ENCODE data around the gene TTC21B. TPM values are rescaled to one million over a fixed set of nuclear protein-coding genes. Genes with fewer than 3 reads are reported as not detected.
"Not testable (repeated sequence)": the region's sequence is repeated elsewhere in the genome, so short reads cannot be mapped to it uniquely, and the experiment has no call there.

Gene TTC21B
- polyA plus RNA-seq, 3 donors, result 3.1 to 6.7 (median 3.8) TPM

DNA sequence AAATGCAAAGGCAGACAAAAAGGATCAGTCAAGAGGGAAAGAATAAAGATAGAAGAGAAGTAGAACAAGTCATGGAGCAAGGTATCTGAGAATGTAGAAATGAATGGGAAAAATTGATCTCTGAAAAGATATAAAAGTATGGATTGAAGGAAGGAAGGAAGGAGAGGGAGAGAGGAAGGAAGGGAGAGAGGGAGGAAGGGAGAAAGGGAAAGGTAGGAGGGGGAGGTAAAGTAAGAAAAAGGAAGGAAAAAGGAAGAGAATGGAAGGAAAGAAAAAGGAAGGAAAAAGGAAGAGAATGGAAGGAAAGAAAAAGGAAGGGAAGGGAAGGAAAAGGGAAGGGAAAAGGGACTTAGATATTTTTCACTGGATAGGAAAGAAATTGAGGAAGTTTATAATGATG lies 31.5 kb upstream of the TTC21B start:
- TF ChIP-seq CTCF (IDR thresholded peaks at IDR 0.05), result no peak
- Mint-ChIP-seq H3K9me3 (peaks cover 0 to 9% (median 3%) of the 10 kb centered on the region in 7 donors), H3K27me3 (ENCODE audit: low read depth in 3 of 3) (peaks cover 0 to 4% (median 2%) of the 10 kb centered on the region in 3 donors), H3K4me3 (no peak overlapping the region), H3K4me1 (no peaks in the 10 kb centered on the region), H3K36me3 (no peaks in the 10 kb centered on the region), H3K27ac (no peak overlapping the region)
- intact Hi-C loops (cut with micrococcal nuclease), result no loop called here
- Histone ChIP-seq H3K36me3 (replicated peaks in 1 of 2; ENCODE audit: control insufficient read depth in 1 of 2, insufficient read depth in 2 of 2, low read length in 2 of 2) (no peaks in the 10 kb centered on the region), H3K79me2 (ENCODE audit: insufficient read depth, low read length) (no peaks in the 10 kb centered on the region), H3K9ac (ENCODE audit: insufficient read depth, low read length, poor library complexity, severe bottlenecking) (no peak overlapping the region), H3K27ac (ENCODE audit: low read depth in 1 of 2, low read length in 2 of 2) (no peak overlapping the region), H3K4me3 (replicated peaks in 1 of 3; ENCODE audit: low read depth in 2 of 3, low read length in 3 of 3) (no peak overlapping the region), H3K4me2 (replicated peaks; ENCODE audit: extremely low read depth, low read length, poor library complexity, severe bottlenecking) (no peak overlapping the region), H3K4me1 (ENCODE audit: control insufficient read depth in 1 of 2, insufficient read depth in 2 of 2, low read length in 2 of 2) (no peaks in the 10 kb centered on the region), H2AFZ (ENCODE audit: insufficient read depth, low read depth, low read length, poor library complexity, severe bottlenecking) (no peak overlapping the region), H3K27me3 (ENCODE audit: control insufficient read depth in 2 of 2, insufficient read depth in 2 of 2, low read length in 2 of 2) (no peaks in the 10 kb centered on the region), H3K9me3 (replicated peaks in 1 of 2; ENCODE audit: control insufficient read depth in 1 of 2, insufficient read depth in 1 of 2, low read length in 2 of 2) (no peaks in the 10 kb centered on the region), H4K20me1 (ENCODE audit: insufficient read depth, low read length) (no peaks in the 10 kb centered on the region)
- no peak for DNase-seq

DNA sequence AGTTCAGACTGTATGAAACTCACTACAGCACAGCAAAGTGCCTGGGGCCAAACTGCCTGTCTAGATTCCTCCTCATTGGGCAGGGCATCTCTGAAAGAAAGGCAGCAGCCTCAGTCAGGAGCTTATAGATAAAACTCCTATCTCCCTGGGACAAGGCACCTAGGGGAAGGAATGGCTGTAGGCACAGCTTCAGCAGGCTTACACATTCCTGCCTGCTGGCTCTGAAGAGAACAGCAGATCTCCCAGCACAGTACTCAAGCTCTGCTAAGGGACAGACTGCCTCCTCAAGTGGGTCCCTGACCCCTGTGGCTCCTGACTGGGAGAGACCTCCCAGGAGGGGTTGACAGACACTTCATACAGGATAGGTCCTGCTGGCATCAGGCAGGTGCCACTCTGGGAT lies 18.6 kb upstream of the TTC21B start:
- H4K20me1 ChIP-seq (ENCODE audit: insufficient read depth, low read length); H3K27me3 ChIP-seq (ENCODE audit: control insufficient read depth in 2 of 2, insufficient read depth in 2 of 2, low read length in 2 of 2); H3K4me1 Mint-ChIP-seq; H3K79me2 ChIP-seq (ENCODE audit: insufficient read depth, low read length); H3K4me3 Mint-ChIP-seq; H3K4me2 ChIP-seq (replicated peaks; ENCODE audit: extremely low read depth, low read length, poor library complexity, severe bottlenecking); DNase-seq; H2AFZ ChIP-seq (ENCODE audit: insufficient read depth, low read depth, low read length, poor library complexity, severe bottlenecking); H3K9ac ChIP-seq (ENCODE audit: insufficient read depth, low read length, poor library complexity, severe bottlenecking); intact Hi-C loops (cut with micrococcal nuclease); H3K36me3 Mint-ChIP-seq; H3K27ac ChIP-seq (ENCODE audit: low read depth in 1 of 2, low read length in 2 of 2); H3K36me3 ChIP-seq (replicated peaks in 1 of 2; ENCODE audit: control insufficient read depth in 1 of 2, insufficient read depth in 2 of 2, low read length in 2 of 2); H3K27ac Mint-ChIP-seq; H3K4me3 ChIP-seq (replicated peaks in 1 of 3; ENCODE audit: low read depth in 2 of 3, low read length in 3 of 3); H3K4me1 ChIP-seq (ENCODE audit: control insufficient read depth in 1 of 2, insufficient read depth in 2 of 2, low read length in 2 of 2); H3K27me3 Mint-ChIP-seq (ENCODE audit: low read depth in 3 of 3): not testable (repeated sequence)
- peaks cover 2 to 17% (median 5%) of the 10 kb centered on the region in 7 donors for H3K9me3 Mint-ChIP-seq
- H3K9me3 ChIP-seq (replicated peaks in 1 of 2; ENCODE audit: control insufficient read depth in 1 of 2, insufficient read depth in 1 of 2, low read length in 2 of 2), result peaks cover 0 to 11% of the 10 kb centered on the region in 2 donors
